Bronchial epithelial cell (primary cell): ENCODE results near the gene CELF2. TPM values are rescaled to one million over a fixed set of nuclear protein-coding genes. Genes with fewer than 3 reads are reported as not detected.
A peak's percentile ranks its signal among the peaks of the same experiment; 100 is the strongest.

Experiments
- DNase-seq: peaks from one replicate; pipeline ENCODE4 v3.0.0-alpha.2; 2010; ENCODE audit warnings: low read depth
- FAIRE-seq: peaks from 2 replicates; lab custom pipeline; 2011; peaks lifted over from hg19 to GRCh38; lab: Jason Lieb, UNC
- H3K27me3 ChIP-seq: 2 replicates; pipeline ENCODE4 v1.5.1; 2011; ENCODE audit warnings: low read length; ENCODE audit not compliant: control insufficient read depth, insufficient read depth
- H3K36me3 ChIP-seq: 2 replicates; pipeline ENCODE4 v1.5.1; 2011; ENCODE audit warnings: low read length; ENCODE audit not compliant: control insufficient read depth, insufficient read depth
- H3K4me3 ChIP-seq: 2 replicates; pipeline ENCODE4 v1.5.1; 2011; ENCODE audit warnings: mild to moderate bottlenecking, low read depth, low read length, control low read depth
- CTCF ChIP-seq: IDR thresholded peaks from 2 replicates; pipeline ENCODE4 v1.5.1; 2011; ENCODE audit warnings: mild to moderate bottlenecking, moderate library complexity, low read length, control low read depth, inconsistent platforms; ENCODE audit not compliant: insufficient read depth, severe bottlenecking
- total RNA-seq: library from RNA; depleted of rRNA; stranded (reverse); fragments of >200 nt; gene quantifications from 2 replicates; pipeline ENCODE4 v1.2.1, GENCODE V29; 2014

The CELF2 gene
- total RNA-seq, 1 donor from 2014 or later, result 2.1 TPM

- H3K36me3 ChIP-seq, result no peaks in the 10 kb centered on the region
- FAIRE-seq (no peak), DNase-seq (peak; percentile 29)
- H3K27me3 ChIP-seq, result no peaks in the 10 kb centered on the region
- no peak for TF ChIP-seq CTCF
- H3K4me3 ChIP-seq, result no peak overlapping the region
These were observed 280.4 kb downstream of the CELF2 start for GRCh38 chr10:11298116-11298515.

GRCh38 chr10:11299125-11299524 is 281.5 kb downstream of the CELF2 start:
- no peak overlapping the region for H3K4me3 ChIP-seq
- DNase-seq (no peak), FAIRE-seq (no peak)
- TF ChIP-seq CTCF, result no peak
- H3K36me3 ChIP-seq, result no peaks in the 10 kb centered on the region
- H3K27me3 ChIP-seq, result no peaks in the 10 kb centered on the region

- Histone ChIP-seq H3K27me3 (no peaks in the 10 kb centered on the region), H3K36me3 (no peaks in the 10 kb centered on the region), H3K4me3 (no peak overlapping the region)
- DNase-seq, result no peak
- FAIRE-seq, result no peak
- no peak for TF ChIP-seq CTCF
These were observed 282.4 kb downstream of the CELF2 start for GRCh38 chr10:11300026-11300425.

- FAIRE-seq (no peak), DNase-seq (no peak)
- no peak overlapping the region for H3K4me3 ChIP-seq
- no peak for TF ChIP-seq CTCF
- no peaks in the 10 kb centered on the region for H3K36me3 ChIP-seq
- H3K27me3 ChIP-seq, result no peaks in the 10 kb centered on the region
These were observed 282.9 kb downstream of the CELF2 start for GRCh38 chr10:11300563-11300962.

GRCh38 chr10:11301571-11302111 is 284.0 kb downstream of the CELF2 start:
- H3K36me3 ChIP-seq, result no peaks in the 10 kb centered on the region
- TF ChIP-seq CTCF, result no peak
- DNase-seq, result no peak
- H3K4me3 ChIP-seq, result no peak overlapping the region
- no peaks in the 10 kb centered on the region for H3K27me3 ChIP-seq
- FAIRE-seq, result no peak

GRCh38 chr10:11302181-11302580 is 284.5 kb downstream of the CELF2 start:
- H3K36me3 ChIP-seq, result no peaks in the 10 kb centered on the region
- H3K27me3 ChIP-seq, result no peaks in the 10 kb centered on the region
- no peak for FAIRE-seq
- no peak for DNase-seq
- no peak for TF ChIP-seq CTCF
- H3K4me3 ChIP-seq, result no peak overlapping the region
